Neural cell (in vitro differentiated cells): ENCODE measurements around the gene ARFGEF3.

Source experiments
- EZH2 ChIP-seq: fragments of 200-600, 300-800 bp; shearing (Covaris generic), sonication (generic); IDR thresholded peaks from 2 replicates; pipeline ENCODE4 v1.6.1; 2014; ENCODE audit warnings: antibody characterized with exemption, low read length, borderline replicate concordance, mild to moderate bottlenecking; ENCODE audit not compliant: insufficient read depth, poor library complexity, severe bottlenecking
- TAF1 ChIP-seq: IDR thresholded peaks from 2 replicates; pipeline ENCODE4 v1.6.1; 2012; ENCODE audit warnings: low read depth
- TF ChIP-seq, protein P1 (sequence below): fragments of 450-650 bp; IDR thresholded peaks from 2 replicates; pipeline ENCODE4 v1.5.1; 2014; ENCODE audit warnings: antibody characterized with exemption, mild to moderate bottlenecking, moderate library complexity; ENCODE audit not compliant: poor library complexity, severe bottlenecking
- TF ChIP-seq, protein P2 (sequence below): IDR thresholded peaks from 2 replicates; pipeline ENCODE4 v1.6.1; 2012; ENCODE audit warnings: borderline replicate concordance

GRCh38 chr6:138238368-138238767, 76.6 kb downstream of the ARFGEF3 start:
- TF ChIP-seq, protein P1, sequence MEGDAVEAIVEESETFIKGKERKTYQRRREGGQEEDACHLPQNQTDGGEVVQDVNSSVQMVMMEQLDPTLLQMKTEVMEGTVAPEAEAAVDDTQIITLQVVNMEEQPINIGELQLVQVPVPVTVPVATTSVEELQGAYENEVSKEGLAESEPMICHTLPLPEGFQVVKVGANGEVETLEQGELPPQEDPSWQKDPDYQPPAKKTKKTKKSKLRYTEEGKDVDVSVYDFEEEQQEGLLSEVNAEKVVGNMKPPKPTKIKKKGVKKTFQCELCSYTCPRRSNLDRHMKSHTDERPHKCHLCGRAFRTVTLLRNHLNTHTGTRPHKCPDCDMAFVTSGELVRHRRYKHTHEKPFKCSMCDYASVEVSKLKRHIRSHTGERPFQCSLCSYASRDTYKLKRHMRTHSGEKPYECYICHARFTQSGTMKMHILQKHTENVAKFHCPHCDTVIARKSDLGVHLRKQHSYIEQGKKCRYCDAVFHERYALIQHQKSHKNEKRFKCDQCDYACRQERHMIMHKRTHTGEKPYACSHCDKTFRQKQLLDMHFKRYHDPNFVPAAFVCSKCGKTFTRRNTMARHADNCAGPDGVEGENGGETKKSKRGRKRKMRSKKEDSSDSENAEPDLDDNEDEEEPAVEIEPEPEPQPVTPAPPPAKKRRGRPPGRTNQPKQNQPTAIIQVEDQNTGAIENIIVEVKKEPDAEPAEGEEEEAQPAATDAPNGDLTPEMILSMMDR, result no peak
- TF ChIP-seq, protein P2, sequence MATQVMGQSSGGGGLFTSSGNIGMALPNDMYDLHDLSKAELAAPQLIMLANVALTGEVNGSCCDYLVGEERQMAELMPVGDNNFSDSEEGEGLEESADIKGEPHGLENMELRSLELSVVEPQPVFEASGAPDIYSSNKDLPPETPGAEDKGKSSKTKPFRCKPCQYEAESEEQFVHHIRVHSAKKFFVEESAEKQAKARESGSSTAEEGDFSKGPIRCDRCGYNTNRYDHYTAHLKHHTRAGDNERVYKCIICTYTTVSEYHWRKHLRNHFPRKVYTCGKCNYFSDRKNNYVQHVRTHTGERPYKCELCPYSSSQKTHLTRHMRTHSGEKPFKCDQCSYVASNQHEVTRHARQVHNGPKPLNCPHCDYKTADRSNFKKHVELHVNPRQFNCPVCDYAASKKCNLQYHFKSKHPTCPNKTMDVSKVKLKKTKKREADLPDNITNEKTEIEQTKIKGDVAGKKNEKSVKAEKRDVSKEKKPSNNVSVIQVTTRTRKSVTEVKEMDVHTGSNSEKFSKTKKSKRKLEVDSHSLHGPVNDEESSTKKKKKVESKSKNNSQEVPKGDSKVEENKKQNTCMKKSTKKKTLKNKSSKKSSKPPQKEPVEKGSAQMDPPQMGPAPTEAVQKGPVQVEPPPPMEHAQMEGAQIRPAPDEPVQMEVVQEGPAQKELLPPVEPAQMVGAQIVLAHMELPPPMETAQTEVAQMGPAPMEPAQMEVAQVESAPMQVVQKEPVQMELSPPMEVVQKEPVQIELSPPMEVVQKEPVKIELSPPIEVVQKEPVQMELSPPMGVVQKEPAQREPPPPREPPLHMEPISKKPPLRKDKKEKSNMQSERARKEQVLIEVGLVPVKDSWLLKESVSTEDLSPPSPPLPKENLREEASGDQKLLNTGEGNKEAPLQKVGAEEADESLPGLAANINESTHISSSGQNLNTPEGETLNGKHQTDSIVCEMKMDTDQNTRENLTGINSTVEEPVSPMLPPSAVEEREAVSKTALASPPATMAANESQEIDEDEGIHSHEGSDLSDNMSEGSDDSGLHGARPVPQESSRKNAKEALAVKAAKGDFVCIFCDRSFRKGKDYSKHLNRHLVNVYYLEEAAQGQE, result no peak
- TF ChIP-seq TAF1 (no peak), EZH2 (no peak)
